GM12874 (cell line): ENCODE data around the gene NR1D1.
A peak's percentile ranks its signal among the peaks of the same experiment; 100 is the strongest.

Experiments used
- CTCF ChIP-seq: IDR thresholded peaks from 2 replicates; pipeline ENCODE4 v1.5.1; 2011; ENCODE audit warnings: low read depth, mild to moderate bottlenecking, control low read depth, low read length, moderate library complexity; ENCODE audit not compliant: insufficient read depth

NR1D1 gene

GRCh38 chr17:40113907-40114245 is 13.5 kb upstream of the NR1D1 start:
- no peak for TF ChIP-seq CTCF

- peak; percentile 72 for TF ChIP-seq CTCF
Observed at GRCh38 chr17:40113110-40113906, 12.9 kb upstream of the NR1D1 start.

GRCh38 chr17:40112718-40113109 is 12.3 kb upstream of the NR1D1 start:
- no peak for TF ChIP-seq CTCF

GRCh38 chr17:40112191-40112711 is 11.9 kb upstream of the NR1D1 start:
- no peak for TF ChIP-seq CTCF

- peak; percentile 83 for TF ChIP-seq CTCF
Observed at GRCh38 chr17:40111221-40112128, 11.1 kb upstream of the NR1D1 start.

- no peak for TF ChIP-seq CTCF
Observed at GRCh38 chr17:40110026-40110845, 9.8 kb upstream of the NR1D1 start.
